ENCODE measurements around the gene RAB11FIP4. TPM values are rescaled to one million over a fixed set of nuclear protein-coding genes. Genes with fewer than 3 reads are reported as not detected.

Gene RAB11FIP4
- total and polyA plus RNA-seq, 2 experiments from 2014 or later = 8.8 to 23.4 TPM

DNA sequence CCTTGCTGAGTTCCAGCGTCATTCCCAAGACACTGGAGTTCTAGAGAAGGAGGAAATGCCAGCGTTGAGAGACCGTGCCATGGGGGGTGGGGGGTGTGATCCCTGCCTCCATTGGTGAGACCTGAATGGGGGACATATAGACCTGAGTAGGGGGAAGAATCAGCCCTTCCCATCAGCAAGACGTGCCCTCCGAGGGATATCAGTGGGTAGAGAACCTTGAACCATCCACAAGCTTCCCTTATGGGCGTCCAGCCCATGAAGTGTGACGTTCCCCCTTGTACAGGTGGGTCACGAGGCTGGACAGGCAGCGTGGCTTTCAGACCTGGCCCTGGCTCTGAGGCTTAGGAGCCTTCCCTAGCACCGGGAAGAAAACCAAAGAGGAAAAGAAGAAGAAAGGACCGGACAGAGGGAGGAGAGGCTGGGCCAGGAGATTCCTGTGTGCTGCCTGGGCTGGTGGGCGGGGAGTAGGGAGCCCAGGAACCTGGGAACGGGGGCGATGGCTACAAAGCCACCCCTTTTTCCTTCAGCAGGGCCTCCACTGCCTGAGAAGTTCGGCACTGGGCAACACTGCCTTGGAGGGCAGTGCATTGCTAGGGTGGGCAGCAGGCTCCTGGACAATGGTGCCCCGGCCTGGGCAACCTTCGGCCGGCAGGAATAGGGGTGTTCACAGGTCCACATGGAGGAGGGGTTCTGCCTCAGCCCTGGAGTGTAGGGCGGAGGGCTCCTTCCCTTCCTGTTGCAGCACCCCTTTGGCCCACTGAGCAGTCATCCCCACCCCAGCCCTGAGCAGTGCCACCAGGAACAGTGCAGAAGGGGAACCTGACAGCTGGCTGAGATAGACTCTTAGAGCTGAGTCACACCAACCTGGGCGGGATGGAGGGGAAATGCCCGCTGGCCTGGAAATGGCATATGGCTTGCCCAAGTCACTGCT lies 7.2 kb downstream of the RAB11FIP4 start:
- no peak overlapping the region for H3K27ac ChIP-seq
- no peaks in the 10 kb centered on the region for H3K9me3 ChIP-seq (ENCODE audit: low read depth)
- no peak overlapping the region for H3K4me3 ChIP-seq
- no peaks in the 10 kb centered on the region for H3K4me1 ChIP-seq (ENCODE audit: low read depth)
- no peak for DNase-seq (ENCODE audit: low read depth in 1 of 2, low spot score in 1 of 2)
- peaks cover 5% of the 10 kb centered on the region for H3K27me3 ChIP-seq
- TF ChIP-seq, protein P1, sequence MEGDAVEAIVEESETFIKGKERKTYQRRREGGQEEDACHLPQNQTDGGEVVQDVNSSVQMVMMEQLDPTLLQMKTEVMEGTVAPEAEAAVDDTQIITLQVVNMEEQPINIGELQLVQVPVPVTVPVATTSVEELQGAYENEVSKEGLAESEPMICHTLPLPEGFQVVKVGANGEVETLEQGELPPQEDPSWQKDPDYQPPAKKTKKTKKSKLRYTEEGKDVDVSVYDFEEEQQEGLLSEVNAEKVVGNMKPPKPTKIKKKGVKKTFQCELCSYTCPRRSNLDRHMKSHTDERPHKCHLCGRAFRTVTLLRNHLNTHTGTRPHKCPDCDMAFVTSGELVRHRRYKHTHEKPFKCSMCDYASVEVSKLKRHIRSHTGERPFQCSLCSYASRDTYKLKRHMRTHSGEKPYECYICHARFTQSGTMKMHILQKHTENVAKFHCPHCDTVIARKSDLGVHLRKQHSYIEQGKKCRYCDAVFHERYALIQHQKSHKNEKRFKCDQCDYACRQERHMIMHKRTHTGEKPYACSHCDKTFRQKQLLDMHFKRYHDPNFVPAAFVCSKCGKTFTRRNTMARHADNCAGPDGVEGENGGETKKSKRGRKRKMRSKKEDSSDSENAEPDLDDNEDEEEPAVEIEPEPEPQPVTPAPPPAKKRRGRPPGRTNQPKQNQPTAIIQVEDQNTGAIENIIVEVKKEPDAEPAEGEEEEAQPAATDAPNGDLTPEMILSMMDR (IDR thresholded peaks at IDR 0.05; ENCODE audit: low read depth, low read length) = no peak
- no peaks in the 10 kb centered on the region for H3K36me3 ChIP-seq

DNA sequence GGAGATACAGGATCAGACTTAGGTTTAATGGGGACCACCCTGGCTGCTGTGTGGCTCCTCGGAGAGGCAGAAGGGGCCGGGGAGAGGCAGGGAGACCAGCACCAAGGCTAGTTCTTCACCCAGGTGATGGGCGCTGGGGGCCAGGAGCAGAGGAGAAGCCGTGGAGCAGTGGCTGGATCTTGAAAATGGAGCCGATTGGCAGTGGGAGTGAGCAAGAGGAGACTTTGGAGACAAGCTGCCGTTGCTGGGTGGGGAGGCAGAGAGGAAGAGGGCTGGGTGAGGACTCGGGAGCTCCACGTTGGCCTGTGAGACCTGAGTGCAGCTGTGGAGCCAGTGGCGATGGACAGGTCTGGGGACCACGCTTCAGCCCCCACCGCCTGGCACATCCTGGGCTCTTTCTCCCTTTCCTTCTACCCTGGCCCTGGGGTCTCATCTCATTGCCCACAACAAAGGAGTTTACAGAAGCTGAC lies 9.0 kb downstream of the RAB11FIP4 start:
- H3K4me1 ChIP-seq (ENCODE audit: low read depth) = no peaks in the 10 kb centered on the region
- H3K36me3 ChIP-seq = no peaks in the 10 kb centered on the region
- no peaks in the 10 kb centered on the region for H3K9me3 ChIP-seq (ENCODE audit: low read depth)
- H3K27ac ChIP-seq = no peak overlapping the region
- H3K4me3 ChIP-seq = no peak overlapping the region
- no peaks in the 10 kb centered on the region for H3K27me3 ChIP-seq
- TF ChIP-seq, protein P1 (IDR thresholded peaks at IDR 0.05; ENCODE audit: low read depth, low read length) = no peak
- DNase-seq (ENCODE audit: low read depth in 1 of 2, low spot score in 1 of 2) = no peak

DNA sequence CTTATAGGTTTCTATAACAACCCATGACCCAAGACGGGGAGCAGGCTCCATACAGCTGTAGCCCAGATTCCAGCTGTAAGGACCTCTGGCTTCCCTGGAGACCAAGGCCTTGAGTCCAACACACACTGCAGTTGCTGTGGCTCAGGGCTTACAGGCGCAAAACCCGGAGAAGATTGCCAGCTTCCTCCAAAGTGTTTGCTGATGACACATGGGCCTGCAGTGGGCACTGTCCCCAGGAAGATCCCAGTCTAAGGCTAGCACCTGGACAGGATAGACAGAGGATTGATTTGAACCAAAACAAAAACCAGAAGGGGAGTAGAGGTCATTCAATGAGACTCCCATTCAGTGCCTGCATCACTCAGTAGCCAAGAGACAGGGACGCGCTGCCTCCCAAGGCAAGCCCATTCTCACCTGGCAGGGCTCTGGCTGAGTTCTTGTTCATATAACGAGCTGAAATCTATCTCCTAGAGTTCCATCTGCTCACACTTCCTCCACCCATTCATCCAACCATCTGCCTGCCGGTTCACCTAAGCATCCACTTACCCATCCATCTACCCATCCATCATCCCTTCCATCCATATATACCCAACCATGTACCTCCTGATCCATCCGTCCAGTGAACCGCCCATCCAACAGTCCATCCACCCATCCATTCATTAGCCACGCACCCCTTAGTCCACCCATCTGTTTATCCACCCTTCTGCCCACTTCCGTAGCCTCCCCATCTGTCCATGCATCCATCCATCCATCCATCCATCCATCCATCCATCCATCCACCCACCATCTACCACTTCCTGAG lies 10.2 kb downstream of the RAB11FIP4 start:
- Histone ChIP-seq H3K9me3 (ENCODE audit: low read depth) (no peaks in the 10 kb centered on the region), H3K4me3 (no peak overlapping the region), H3K4me1 (ENCODE audit: low read depth) (no peaks in the 10 kb centered on the region), H3K27ac (no peak overlapping the region), H3K27me3 (no peaks in the 10 kb centered on the region), H3K36me3 (no peaks in the 10 kb centered on the region)
- TF ChIP-seq, protein P1 (IDR thresholded peaks at IDR 0.05; ENCODE audit: low read depth, low read length) = no peak
- no peak for DNase-seq (ENCODE audit: low read depth in 1 of 2, low spot score in 1 of 2)

DNA sequence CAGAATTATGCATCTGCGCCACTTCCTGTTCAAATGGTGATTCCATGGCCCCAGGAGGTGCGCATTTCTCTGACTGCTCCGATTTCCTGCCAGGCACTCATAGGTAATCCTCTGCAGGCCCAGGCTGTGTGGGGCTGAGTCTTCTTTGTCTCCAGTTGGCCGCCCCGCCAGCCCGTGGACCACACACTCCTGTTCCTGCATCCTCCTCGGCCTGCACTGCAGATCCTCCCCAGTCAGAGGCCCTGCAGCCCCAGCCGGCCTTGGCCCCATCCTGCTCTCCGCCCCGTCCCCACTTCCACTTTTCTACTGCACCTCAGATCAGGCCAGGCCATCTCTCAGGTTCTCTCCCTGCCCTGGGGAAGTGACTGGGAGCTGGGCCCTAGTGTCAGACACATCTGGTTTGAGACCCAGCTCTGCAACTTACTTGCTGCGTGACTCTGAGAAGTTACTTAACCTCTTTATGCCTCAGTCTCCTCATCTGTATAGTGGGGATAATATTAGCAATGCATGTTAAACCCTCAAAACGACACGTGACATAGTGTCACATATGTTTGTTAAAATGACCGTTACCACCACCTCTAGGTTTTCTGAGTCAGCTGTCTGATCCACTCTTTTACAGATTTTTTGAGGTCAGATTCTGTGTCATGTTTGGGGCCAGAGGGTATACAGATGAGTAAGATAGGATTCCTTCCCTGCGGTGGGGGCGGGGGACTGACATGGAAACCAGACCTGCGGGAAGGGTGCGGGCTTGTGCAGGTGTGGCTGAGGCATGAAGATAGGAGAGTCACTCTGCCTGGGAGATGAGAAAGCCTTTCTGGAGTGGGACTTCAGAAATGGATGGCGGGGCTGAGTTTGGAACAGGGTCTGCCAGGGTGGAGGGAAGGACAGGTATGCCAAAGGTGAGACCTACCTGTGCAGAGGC lies 12.8 kb downstream of the RAB11FIP4 start:
- TF ChIP-seq, protein P1 (IDR thresholded peaks at IDR 0.05; ENCODE audit: low read depth, low read length) = no peak
- Histone ChIP-seq H3K36me3 (no peaks in the 10 kb centered on the region), H3K9me3 (ENCODE audit: low read depth) (no peaks in the 10 kb centered on the region), H3K27ac (no peak overlapping the region), H3K27me3 (no peaks in the 10 kb centered on the region), H3K4me1 (ENCODE audit: low read depth) (no peaks in the 10 kb centered on the region), H3K4me3 (no peak overlapping the region)
- DNase-seq (ENCODE audit: low read depth in 1 of 2, low spot score in 1 of 2) = no peak

DNA sequence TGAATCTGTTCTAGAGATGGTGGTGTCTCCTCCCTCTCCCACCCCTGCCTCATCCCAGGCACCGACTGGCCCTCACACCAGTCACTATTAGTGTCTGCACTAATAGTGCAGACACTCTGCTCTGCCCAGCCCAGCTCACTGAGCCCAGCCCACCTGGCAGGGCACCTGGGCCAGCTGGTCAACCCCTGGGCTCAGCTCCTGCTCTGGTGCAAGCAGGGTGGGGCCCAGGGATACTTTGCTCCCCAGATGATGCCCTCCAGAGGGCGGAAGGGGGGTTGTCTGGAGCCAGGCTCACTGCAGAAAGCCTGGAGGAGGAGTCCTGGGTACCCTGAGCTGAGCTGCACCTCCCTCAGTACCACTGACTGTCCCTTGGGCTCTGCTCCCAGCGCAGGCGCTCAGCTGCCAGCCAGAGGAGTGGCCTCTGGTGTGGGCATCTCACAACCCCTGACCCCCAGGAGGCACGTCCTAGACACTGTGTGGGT lies 14.5 kb downstream of the RAB11FIP4 start:
- DNase-seq (ENCODE audit: low read depth in 1 of 2, low spot score in 1 of 2) = no peak
- no peak overlapping the region for H3K27ac ChIP-seq
- H3K27me3 ChIP-seq = no peaks in the 10 kb centered on the region
- no peaks in the 10 kb centered on the region for H3K9me3 ChIP-seq (ENCODE audit: low read depth)
- H3K4me3 ChIP-seq = no peak overlapping the region
- TF ChIP-seq, protein P1 (IDR thresholded peaks at IDR 0.05; ENCODE audit: low read depth, low read length) = no peak
- no peaks in the 10 kb centered on the region for H3K4me1 ChIP-seq (ENCODE audit: low read depth)
- H3K36me3 ChIP-seq = no peaks in the 10 kb centered on the region

All from cardiac muscle cell (in vitro differentiated cells and primary cell).